GM11168 (cell line): ENCODE data around the gene WFS1.

Source experiments
- in situ Hi-C: fragments of 300-500 bp; cut with MboI; formaldehyde crosslinking; loops from one replicate; pipeline ENCODE4 v1.12.0; 2022; ENCODE audit warnings: low sequenced_read_pairs; ENCODE audit not compliant: unreplicated experiment

WFS1 gene

DNA sequence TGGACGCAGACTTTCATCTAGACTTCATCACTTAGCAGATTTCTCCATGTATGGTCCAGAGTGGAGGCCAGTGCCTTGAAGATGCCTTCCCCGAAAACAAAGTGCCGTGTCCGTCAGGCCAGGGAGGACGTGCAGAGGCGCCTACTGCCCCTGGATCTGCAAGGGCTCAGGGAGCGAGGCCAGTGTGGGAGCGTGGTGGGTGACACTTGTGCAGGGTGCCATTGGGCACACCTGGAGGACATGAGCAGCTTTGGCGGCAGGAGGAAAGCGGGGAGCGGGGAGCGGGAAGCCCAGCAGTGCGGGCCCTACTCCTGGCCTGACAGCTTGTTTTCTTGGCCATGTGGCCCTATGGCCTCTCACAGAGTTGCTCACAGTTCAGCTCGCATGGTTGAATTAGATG, 25.8 kb downstream of the WFS1 start:
- in situ Hi-C loops = no loop called here

DNA sequence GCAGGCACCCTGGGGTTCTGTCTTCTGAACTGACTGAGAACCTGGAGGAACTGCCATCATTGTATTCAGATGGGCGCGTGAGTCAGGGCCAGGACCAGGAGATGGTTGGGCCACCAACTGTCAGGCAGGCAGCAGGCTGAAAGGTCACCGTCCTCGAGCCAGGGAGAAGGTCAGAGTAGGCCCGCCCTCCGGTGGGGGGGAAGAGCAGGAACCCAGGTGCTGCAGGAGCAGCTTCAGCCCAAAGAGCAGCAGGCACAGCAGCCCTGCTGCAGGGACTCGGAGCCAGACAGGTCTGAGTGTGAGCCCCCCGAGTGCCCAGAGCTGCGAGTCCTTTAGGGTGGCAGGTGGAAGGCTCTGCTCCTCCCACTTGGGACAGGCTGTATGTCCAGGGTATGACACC, 26.4 kb downstream of the WFS1 start:
- in situ Hi-C loops = no loop called here

DNA sequence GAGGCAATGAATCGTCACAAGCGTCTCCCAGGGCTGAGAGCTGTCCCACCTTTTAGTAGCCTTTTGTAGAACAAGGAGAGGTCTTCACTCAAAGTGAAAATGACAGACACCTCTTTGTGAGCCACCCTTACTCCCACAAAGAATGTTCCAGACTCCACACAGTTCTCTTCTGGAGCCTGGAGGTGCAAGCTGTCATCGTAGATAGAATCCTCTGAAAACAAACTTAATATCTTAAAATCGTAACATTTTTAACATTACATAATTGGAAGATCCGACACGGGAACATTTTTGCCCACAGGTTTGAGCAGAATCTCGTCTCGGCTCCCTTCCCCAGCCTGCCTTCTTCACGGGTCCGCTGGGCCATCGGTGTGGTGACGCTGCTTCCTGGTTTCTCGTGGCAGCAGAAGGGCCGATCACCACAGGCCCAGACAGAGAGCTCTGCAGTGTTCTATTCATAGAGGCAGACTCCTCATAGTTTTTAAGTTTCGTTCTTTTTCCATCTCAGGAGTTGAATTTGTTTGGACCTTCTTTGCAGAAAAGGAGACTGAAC, 27.7 kb downstream of the WFS1 start:
- in situ Hi-C loops = no loop called here

- in situ Hi-C loops = no loop called here
Observed at GRCh38 chr4:6298035-6298434, 28.4 kb downstream of the WFS1 start.

DNA sequence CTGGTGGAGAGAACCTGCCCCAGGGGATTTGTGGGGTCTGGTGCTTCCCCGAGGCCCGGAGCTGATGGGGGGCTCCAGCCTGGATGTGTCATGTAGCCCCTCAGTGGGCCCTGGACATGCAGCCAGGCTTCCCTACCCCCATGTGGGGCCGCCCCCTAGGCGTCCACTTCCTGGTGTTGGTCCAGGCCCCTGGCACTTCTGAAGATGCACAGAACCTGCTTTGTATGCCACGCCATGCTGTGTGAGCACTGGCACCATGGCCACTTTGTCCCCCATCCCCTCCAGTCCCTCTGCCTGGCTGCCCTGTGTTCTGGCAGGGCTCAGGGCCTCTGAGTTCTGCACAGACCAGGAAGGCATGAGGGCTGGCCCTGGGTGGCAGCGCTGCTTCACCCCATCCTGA, 29.2 kb downstream of the WFS1 start:
- in situ Hi-C loops = no loop called here

- in situ Hi-C loops = no loop called here
Observed at GRCh38 chr4:6299875-6300274, 30.2 kb downstream of the WFS1 start.

GRCh38 chr4:6300359-6300758, 30.7 kb downstream of the WFS1 start:
- in situ Hi-C loops = no loop called here

GRCh38 chr4:6301051-6301731, 31.5 kb downstream of the WFS1 start:
- in situ Hi-C loops = no loop called here

- in situ Hi-C loops = no loop called here
Observed at GRCh38 chr4:6301732-6302442, 32.2 kb downstream of the WFS1 start.

GRCh38 chr4:6302869-6303268, 33.2 kb downstream of the WFS1 start:
- in situ Hi-C loops = no loop called here

DNA sequence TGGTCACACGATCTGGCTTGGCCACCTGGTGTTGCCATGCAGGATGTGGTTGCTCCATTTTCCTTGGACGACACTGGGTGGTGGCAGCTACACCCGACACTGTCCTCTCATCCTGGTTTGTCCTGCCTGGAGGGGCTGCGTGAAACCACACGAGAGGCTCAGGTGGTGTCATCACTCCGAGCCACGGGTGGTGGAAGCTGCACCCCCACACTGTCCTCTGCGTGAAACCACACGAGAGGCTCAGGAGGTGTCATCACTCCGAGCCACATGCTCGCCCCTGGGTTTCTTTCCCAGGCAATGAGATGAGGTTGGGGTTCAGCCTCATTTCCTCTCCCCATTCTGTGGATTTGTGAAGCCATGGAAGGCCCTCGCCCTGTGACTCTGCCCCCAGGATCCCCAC, 34.3 kb downstream of the WFS1 start:
- in situ Hi-C loops = no loop called here

DNA sequence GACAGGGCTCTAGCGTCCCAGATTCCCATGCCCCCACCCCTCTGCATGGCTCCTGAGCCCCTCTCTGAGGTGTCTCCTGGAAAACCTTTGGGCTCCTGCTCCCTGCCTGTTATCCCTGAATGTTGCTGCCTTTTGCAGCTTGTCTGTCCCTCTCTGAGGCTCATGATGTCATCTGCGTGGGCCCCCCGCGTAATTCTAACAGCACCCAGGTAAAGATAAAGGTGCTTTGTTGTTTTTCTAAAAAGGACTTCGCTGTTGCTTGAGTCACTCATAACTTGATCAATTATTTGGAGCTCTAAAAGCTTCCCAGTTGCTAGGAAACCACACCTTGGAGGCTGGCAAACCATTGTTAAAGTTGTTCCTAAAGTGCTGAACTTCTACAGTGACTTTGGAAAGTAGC, 36.6 kb downstream of the WFS1 start:
- in situ Hi-C loops = no loop called here

DNA sequence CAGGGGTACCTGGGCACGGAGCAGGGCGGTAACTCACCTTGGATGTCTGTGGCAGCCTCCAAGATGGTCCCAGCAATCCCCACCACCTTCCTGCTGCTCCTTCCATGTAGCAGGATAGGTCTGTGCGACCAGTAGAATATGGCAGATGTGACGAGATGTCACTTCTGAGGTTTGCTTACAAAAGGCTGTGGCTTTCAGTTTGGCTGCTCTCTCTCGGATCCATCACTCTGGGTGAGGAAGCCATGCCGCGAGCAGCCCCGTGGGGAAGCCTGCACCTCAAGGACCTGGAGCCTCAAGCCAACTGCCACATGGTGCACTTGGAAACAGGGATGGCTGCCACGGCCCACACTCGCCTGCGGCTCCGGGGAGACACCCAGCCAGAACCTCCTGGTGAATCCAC, 37.6 kb downstream of the WFS1 start:
- in situ Hi-C loops = no loop called here

- in situ Hi-C loops = no loop called here
Observed at GRCh38 chr4:6307891-6308290, 38.2 kb downstream of the WFS1 start.

GRCh38 chr4:6308899-6309643, 39.4 kb downstream of the WFS1 start:
- in situ Hi-C loops = no loop called here

- in situ Hi-C loops = no loop called here
Observed at GRCh38 chr4:6309777-6310176, 40.1 kb downstream of the WFS1 start.

DNA sequence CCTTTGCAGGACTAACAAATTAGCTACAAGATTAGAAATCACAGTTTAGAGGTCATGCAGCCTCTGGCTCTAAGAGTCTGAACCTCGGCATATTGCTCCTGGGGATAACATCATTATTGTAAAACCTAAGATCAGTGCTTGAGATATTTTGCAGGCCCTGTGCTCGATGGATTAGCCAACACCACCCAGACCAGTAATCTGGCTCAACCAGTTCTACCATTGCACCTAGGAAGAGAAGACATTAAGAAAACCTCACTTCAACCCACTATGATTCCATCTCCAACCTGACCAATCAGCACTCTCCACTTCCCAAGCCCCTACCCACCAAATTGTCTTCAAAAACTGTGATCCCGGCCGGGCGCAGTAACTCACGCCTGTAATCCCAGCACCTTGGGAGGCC, 43.6 kb downstream of the WFS1 start:
- in situ Hi-C loops = no loop called here

- in situ Hi-C loops = no loop called here
Observed at GRCh38 chr4:6316461-6317003, 46.9 kb downstream of the WFS1 start.

DNA sequence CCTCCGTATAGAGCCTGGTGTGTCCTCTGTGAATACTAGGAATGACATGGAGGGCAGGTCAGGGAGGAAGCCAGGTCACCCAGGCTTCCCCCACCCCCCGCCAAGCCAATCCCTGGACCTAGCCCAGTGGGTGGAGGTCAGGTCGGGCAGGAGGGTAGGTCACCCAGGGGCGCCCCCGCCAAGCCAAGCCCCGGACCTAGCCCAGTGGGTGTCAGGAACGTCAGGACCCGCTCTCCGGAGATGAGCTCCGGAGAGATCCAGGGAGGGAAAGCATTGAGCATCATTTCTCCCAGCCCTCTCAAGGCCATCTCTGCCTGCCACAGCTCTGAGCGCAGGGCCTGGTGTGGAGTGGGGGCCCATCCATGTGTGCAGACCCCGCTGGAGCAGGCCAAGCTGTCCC, 48.6 kb downstream of the WFS1 start:
- in situ Hi-C loops = no loop called here

DNA sequence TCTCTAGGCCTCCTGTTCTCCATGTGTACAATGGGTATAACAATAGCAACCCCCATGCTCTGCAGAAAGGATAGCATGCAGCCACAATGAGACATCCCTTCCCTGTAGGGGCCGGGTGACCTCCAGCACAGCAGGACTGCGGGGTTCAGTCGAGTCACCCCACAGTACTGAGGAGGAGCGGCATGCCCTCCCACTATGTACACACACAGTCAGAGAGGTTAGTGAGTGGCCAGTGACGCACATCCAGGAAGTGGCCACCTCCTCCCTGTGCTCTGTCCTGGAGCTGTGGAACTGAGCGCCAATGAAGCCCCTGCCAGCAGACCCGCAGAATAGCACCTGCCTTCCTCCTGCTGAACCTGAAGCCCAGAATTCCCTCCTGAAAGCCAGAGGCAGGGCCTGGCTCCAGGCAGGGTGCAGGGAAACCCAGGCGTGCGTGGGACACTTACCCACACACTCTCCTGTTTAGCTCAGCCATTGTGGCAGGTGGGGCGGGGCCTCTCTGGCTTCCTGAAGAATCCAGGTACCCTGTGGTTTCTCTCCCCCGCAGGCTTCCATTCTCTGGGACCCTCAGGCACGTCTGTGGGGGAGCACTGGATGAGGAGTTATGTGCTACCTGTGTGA, 50.0 kb downstream of the WFS1 start:
- in situ Hi-C loops = no loop called here
